Measurements from ENCODE around the gene DNAJC5.

GRCh38 chr20:63955281-63955826 is 60.4 kb downstream of the DNAJC5 start:
- TF ChIP-seq, protein P1, sequence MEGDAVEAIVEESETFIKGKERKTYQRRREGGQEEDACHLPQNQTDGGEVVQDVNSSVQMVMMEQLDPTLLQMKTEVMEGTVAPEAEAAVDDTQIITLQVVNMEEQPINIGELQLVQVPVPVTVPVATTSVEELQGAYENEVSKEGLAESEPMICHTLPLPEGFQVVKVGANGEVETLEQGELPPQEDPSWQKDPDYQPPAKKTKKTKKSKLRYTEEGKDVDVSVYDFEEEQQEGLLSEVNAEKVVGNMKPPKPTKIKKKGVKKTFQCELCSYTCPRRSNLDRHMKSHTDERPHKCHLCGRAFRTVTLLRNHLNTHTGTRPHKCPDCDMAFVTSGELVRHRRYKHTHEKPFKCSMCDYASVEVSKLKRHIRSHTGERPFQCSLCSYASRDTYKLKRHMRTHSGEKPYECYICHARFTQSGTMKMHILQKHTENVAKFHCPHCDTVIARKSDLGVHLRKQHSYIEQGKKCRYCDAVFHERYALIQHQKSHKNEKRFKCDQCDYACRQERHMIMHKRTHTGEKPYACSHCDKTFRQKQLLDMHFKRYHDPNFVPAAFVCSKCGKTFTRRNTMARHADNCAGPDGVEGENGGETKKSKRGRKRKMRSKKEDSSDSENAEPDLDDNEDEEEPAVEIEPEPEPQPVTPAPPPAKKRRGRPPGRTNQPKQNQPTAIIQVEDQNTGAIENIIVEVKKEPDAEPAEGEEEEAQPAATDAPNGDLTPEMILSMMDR (IDR thresholded peaks at IDR 0.05), result peak; percentile 28 to 41 (median 30)
- TF ChIP-seq POLR2A (IDR thresholded peaks at IDR 0.05), result no peak
